ENCODE data around the gene UGDH.

The UGDH gene

GRCh38 chr4:39476187-39476895 is 50.9 kb downstream of the UGDH start:
- Histone ChIP-seq H3K4me3 (no peak overlapping the region), H3K27ac (no peak overlapping the region)
- DNase-seq (ENCODE audit: low spot score): no peak
- TF ChIP-seq CTCF (IDR thresholded peaks at IDR 0.05): no peak

DNA sequence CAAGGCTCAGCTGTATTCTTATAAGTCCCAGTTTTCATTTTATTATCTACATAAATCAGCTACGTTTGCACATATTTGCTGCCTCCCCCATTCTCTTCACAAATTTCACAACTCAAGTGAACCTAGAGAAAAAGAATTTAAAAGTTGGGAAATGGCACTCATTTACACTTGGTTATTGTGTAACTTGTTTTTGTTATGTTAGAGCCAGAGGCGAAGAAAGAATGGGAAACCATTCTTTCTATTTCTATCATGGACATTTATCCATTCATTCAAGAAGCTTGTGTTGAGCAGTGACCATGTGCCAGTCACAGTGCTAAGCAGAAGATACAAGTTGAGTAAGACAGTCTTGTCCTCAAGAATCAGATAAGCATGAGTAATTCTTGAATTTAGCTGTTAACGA is 54.8 kb downstream of the UGDH start:
- Histone ChIP-seq H3K4me3 (no peak overlapping the region), H3K27ac (no peak overlapping the region)
- TF ChIP-seq CTCF (IDR thresholded peaks at IDR 0.05): no peak
- no peak for DNase-seq (ENCODE audit: low spot score)

DNA sequence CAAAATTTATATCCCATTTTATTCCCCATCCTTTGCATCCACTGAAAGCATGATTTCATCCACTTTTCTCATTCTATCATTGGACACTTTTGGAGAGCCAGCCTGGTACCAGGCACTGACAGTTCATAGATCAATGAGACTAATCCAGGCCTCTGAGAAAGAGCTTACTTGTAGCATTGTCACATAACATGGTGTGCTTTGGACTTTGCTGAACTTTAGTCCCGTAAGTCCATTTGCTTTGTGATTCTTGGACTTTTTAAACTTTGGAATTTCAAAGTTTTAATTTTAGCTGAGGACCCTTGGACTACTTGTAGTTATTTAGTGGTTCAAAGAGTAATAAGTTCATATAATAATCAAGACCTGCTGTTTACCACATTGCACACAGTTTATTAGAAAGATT is 56.8 kb downstream of the UGDH start:
- no peak for DNase-seq (ENCODE audit: low spot score)
- TF ChIP-seq CTCF (IDR thresholded peaks at IDR 0.05): no peak
- Histone ChIP-seq H3K4me3 (no peak overlapping the region), H3K27ac (no peak overlapping the region)

- DNase-seq (ENCODE audit: low spot score): no peak
- peak overlapping the region in 1 of 2 donors; percentile 39 for H3K27ac ChIP-seq
- H3K4me3 ChIP-seq: no peak overlapping the region
- TF ChIP-seq CTCF (IDR thresholded peaks at IDR 0.05): peak; percentile 54
Observed at GRCh38 chr4:39469429-39470077, 57.7 kb downstream of the UGDH start.

- no peak overlapping the region for H3K4me3 ChIP-seq
- no peak for TF ChIP-seq CTCF (IDR thresholded peaks at IDR 0.05)
- H3K27ac ChIP-seq: no peak overlapping the region
- no peak for DNase-seq (ENCODE audit: low spot score)
Observed at GRCh38 chr4:39467464-39467863, 59.8 kb downstream of the UGDH start.

- no peak for DNase-seq (ENCODE audit: low spot score)
- Histone ChIP-seq H3K4me3 (no peak overlapping the region), H3K27ac (no peak overlapping the region)
- no peak for TF ChIP-seq CTCF (IDR thresholded peaks at IDR 0.05)
Observed at GRCh38 chr4:39466747-39467146, 60.5 kb downstream of the UGDH start.

Data from coronary artery (tissue), 2 donors.